Glomerular visceral epithelial cell (primary cell): ENCODE measurements around the gene FPR3.

Source experiments
- DNase-seq: peaks from one replicate; pipeline ENCODE4 v3.0.0-alpha.2; 2016; ENCODE audit errors: extremely low spot score

The FPR3 gene

GRCh38 chr19:51807111-51807701 is 12.2 kb downstream of the FPR3 start:
- DNase-seq: no peak

GRCh38 chr19:51807925-51808324 is 13.0 kb downstream of the FPR3 start:
- no peak for DNase-seq

GRCh38 chr19:51808333-51808986 is 13.5 kb downstream of the FPR3 start:
- peak; percentile 6 for DNase-seq

GRCh38 chr19:51809787-51810186 is 14.8 kb downstream of the FPR3 start:
- DNase-seq: no peak

GRCh38 chr19:51810223-51810622 is 15.3 kb downstream of the FPR3 start:
- DNase-seq: peak; percentile 9

GRCh38 chr19:51811344-51811743 is 16.4 kb downstream of the FPR3 start:
- DNase-seq: no peak

- DNase-seq: no peak
Observed at GRCh38 chr19:51815043-51815442, 20.1 kb downstream of the FPR3 start.

GRCh38 chr19:51816711-51817110 is 21.8 kb downstream of the FPR3 start:
- DNase-seq: no peak

- DNase-seq: no peak
Observed at GRCh38 chr19:51820011-51820410, 25.1 kb downstream of the FPR3 start.

GRCh38 chr19:51820831-51821446 is 26.0 kb downstream of the FPR3 start:
- DNase-seq: no peak

GRCh38 chr19:51821456-51821855 is 26.5 kb downstream of the FPR3 start:
- no peak for DNase-seq

GRCh38 chr19:51821921-51822320 is 27.0 kb downstream of the FPR3 start:
- DNase-seq: no peak

- DNase-seq: no peak
Observed at GRCh38 chr19:51822325-51822724, 27.4 kb downstream of the FPR3 start.

- no peak for DNase-seq
Observed at GRCh38 chr19:51822946-51823345, 28.0 kb downstream of the FPR3 start.

- DNase-seq: no peak
Observed at GRCh38 chr19:51824281-51825005, 29.5 kb downstream of the FPR3 start.

GRCh38 chr19:51830274-51830673 is 35.3 kb downstream of the FPR3 start:
- DNase-seq: no peak

GRCh38 chr19:51837145-51837544 is 42.2 kb downstream of the FPR3 start:
- DNase-seq: no peak

- no peak for DNase-seq
Observed at GRCh38 chr19:51861870-51862622, 67.1 kb downstream of the FPR3 start.

GRCh38 chr19:51873097-51873496 is 78.1 kb downstream of the FPR3 start:
- DNase-seq: no peak
